Activated CD8-positive, alpha-beta T cell treated with anti-CD3 and anti-CD28 coated beads, Interleukin-2, amount 10 ng/mL, durations not matched to agents 7 days and 5 days (primary cell): Measurements from ENCODE around the gene TMEM259. TPM values are rescaled to one million over a fixed set of nuclear protein-coding genes. Genes with fewer than 3 reads are reported as not detected.

Experiments used
- ATAC-seq: fragments of 150-1000 bp; cut with Tn5 transposase; one replicate; pipeline ENCODE4 v1.10.0; 2021; ENCODE audit warnings: moderate library complexity
- CTCF ChIA-PET: fragments of 350-600 bp; sonication (Branson Sonifier 250); formaldehyde crosslinking; loops from one replicate; lab custom pipeline; 2021; ENCODE audit warnings: antibody characterized with exemption; lab: Charles Lee
- POLR2A ChIA-PET: fragments of 350-600 bp; sonication (Branson Sonifier 250); formaldehyde crosslinking; loops from one replicate; lab custom pipeline; 2021; ENCODE audit warnings: antibody characterized with exemption; lab: Charles Lee
- DNase-seq: peaks from one replicate; pipeline ENCODE4 v3.0.0-alpha.2; 2020
- H3K27ac Mint-ChIP-seq: one replicate; pipeline ENCODE4 v1.8.0; 2021; ENCODE audit warnings: mild to moderate bottlenecking, mixed read lengths
- H3K27me3 Mint-ChIP-seq: one replicate; pipeline ENCODE4 v1.8.0; 2021; ENCODE audit warnings: low read depth, mixed read lengths
- H3K36me3 Mint-ChIP-seq: one replicate; pipeline ENCODE4 v1.8.0; 2021; ENCODE audit warnings: low read depth, mixed read lengths
- H3K4me1 Mint-ChIP-seq: one replicate; pipeline ENCODE4 v1.8.0; 2021; ENCODE audit warnings: low read depth, mixed read lengths
- H3K4me3 Mint-ChIP-seq: one replicate; pipeline ENCODE4 v1.8.0; 2021; ENCODE audit warnings: mild to moderate bottlenecking, mixed read lengths
- H3K9me3 Mint-ChIP-seq: one replicate; pipeline ENCODE4 v1.8.0; 2022; ENCODE audit warnings: mixed read lengths; ENCODE audit not compliant: insufficient read depth
- total RNA-seq, 2 experiments: library from RNA; stranded (reverse); gene quantifications; one replicate each; pipeline ENCODE4 v1.2.3, GENCODE V29; 2021

TMEM259 gene
- total RNA-seq, 2 experiments from 2014 or later, result 153 to 160 TPM

GRCh38 chr19:1046117-1046626 lies 25.2 kb upstream of the TMEM259 start:
- Mint-ChIP-seq H3K4me3 (no peak overlapping the region), H3K9me3 (no peaks in the 10 kb centered on the region), H3K27ac (no peak overlapping the region), H3K4me1 (peaks cover 12% of the 10 kb centered on the region), H3K36me3 (peaks cover 28% of the 10 kb centered on the region), H3K27me3 (no peaks in the 10 kb centered on the region)
- no peak for ATAC-seq
- DNase-seq, result no peak
- CTCF ChIA-PET, result interaction anchor here (1.2 kb wide), 1 partner anchor 12 kb away, joined by 4 read pairs; no protein-coding TSS in a partner anchor
- POLR2A ChIA-PET, result no interaction called here

GRCh38 chr19:1045247-1045603 lies 24.3 kb upstream of the TMEM259 start:
- H3K36me3 Mint-ChIP-seq, result peaks cover 28% of the 10 kb centered on the region
- H3K4me1 Mint-ChIP-seq, result peaks cover 19% of the 10 kb centered on the region
- no peak overlapping the region for H3K4me3 Mint-ChIP-seq
- no peaks in the 10 kb centered on the region for H3K27me3 Mint-ChIP-seq
- no peak overlapping the region for H3K27ac Mint-ChIP-seq
- ChIA-PET CTCF (interaction anchor here (1.2 kb wide), 1 partner anchor 13 kb away, joined by 4 read pairs; no protein-coding TSS in a partner anchor), POLR2A (no interaction called here)
- DNase-seq (peak; percentile 75), ATAC-seq (peak; percentile 69)
- H3K9me3 Mint-ChIP-seq, result no peaks in the 10 kb centered on the region

- DNase-seq, result no peak
- Mint-ChIP-seq H3K4me3 (peak overlapping the region; percentile 15), H3K27me3 (no peaks in the 10 kb centered on the region), H3K9me3 (no peaks in the 10 kb centered on the region), H3K36me3 (peaks cover 43% of the 10 kb centered on the region), H3K4me1 (peaks cover 38% of the 10 kb centered on the region), H3K27ac (no peak overlapping the region)
- ATAC-seq, result no peak
- CTCF ChIA-PET, result interaction anchor here (1.2 kb wide), 1 partner anchor 22 kb away, joined by 3 read pairs; no protein-coding TSS in a partner anchor
- POLR2A ChIA-PET, result interaction anchor here (0.9 to 1.0 kb wide), 2 partner anchors 11 to 15 kb away, joined by 3 read pairs; no protein-coding TSS in a partner anchor
These were observed 22.0 kb upstream of the TMEM259 start for GRCh38 chr19:1042689-1043511.

- Mint-ChIP-seq H3K27me3 (no peaks in the 10 kb centered on the region), H3K4me3 (peak overlapping the region; percentile 15), H3K27ac (no peak overlapping the region), H3K9me3 (no peaks in the 10 kb centered on the region), H3K4me1 (peaks cover 46% of the 10 kb centered on the region), H3K36me3 (peaks cover 48% of the 10 kb centered on the region)
- POLR2A ChIA-PET, result interaction anchor here (0.9 to 1.0 kb wide), 4 partner anchors 14 to 133 kb away, joined by 3 to 7 read pairs (median 3); partner anchors contain the start of gene RNU6-2
- CTCF ChIA-PET, result interaction anchor here (1.2 to 3.2 kb wide), 2 partner anchors 22 to 24 kb away, joined by 3 to 33 read pairs; partner anchors contain the start of gene ARHGAP45
- no peak for DNase-seq
- no peak for ATAC-seq
These were observed 21.1 kb upstream of the TMEM259 start for GRCh38 chr19:1041835-1042685.

- Mint-ChIP-seq H3K27me3 (no peaks in the 10 kb centered on the region), H3K36me3 (peaks cover 47% of the 10 kb centered on the region), H3K4me1 (peaks cover 52% of the 10 kb centered on the region), H3K27ac (peak overlapping the region; percentile 84), H3K4me3 (peak overlapping the region; percentile 96), H3K9me3 (no peaks in the 10 kb centered on the region)
- POLR2A ChIA-PET, result interaction anchor here (0.6 to 1.0 kb wide), 7 partner anchors 14 to 132 kb away, joined by 3 to 8 read pairs (median 3); partner anchors contain the start of genes ARHGAP45 and RNU6-2
- DNase-seq (no peak), ATAC-seq (no peak)
- CTCF ChIA-PET, result interaction anchor here (0.8 to 3.2 kb wide), 3 partner anchors 15 to 177 kb away, joined by 3 to 33 read pairs (median 3); partner anchors contain the start of gene ARHGAP45
These were observed 20.4 kb upstream of the TMEM259 start for GRCh38 chr19:1041272-1041834.

GRCh38 chr19:1040476-1041271 lies 19.8 kb upstream of the TMEM259 start:
- peak; percentile 62 for ATAC-seq
- Mint-ChIP-seq H3K4me3 (peak overlapping the region; percentile 96), H3K9me3 (no peaks in the 10 kb centered on the region), H3K27ac (peak overlapping the region; percentile 84), H3K27me3 (no peaks in the 10 kb centered on the region), H3K36me3 (peaks cover 47% of the 10 kb centered on the region), H3K4me1 (peaks cover 59% of the 10 kb centered on the region)
- DNase-seq, result peak; percentile 95
- POLR2A ChIA-PET, result interaction anchor here (0.5 to 1.3 kb wide), 15 partner anchors 10 to 229 kb away, joined by 3 to 8 read pairs (median 3); partner anchors contain the start of genes ARHGAP45, CIRBP, CNN2 and RNU6-2
- CTCF ChIA-PET, result interaction anchor here (0.8 to 3.2 kb wide), 4 partner anchors 16 to 177 kb away, joined by 3 to 33 read pairs (median 3); partner anchors contain the start of gene ARHGAP45

GRCh38 chr19:1039646-1040475 lies 18.9 kb upstream of the TMEM259 start, which contains the start of gene ABCA7:
Gene ABCA7 (plus strand): TSS chr19:1040107. CDS start chr19:1041362, 1,255 bp downstream.
- peak within 1 kb of the TSS; percentile 96 for H3K4me3 Mint-ChIP-seq
- H3K9me3 Mint-ChIP-seq, result no peaks in the 10 kb centered on the region
- peak within 1 kb of the TSS; percentile 84 for H3K27ac Mint-ChIP-seq
- peaks cover 48% of the 10 kb centered on the region for H3K36me3 Mint-ChIP-seq
- DNase-seq (peak; percentile 99), ATAC-seq (peak; percentile 94)
- POLR2A ChIA-PET, result interaction anchor here (0.5 to 3.7 kb wide), 11 partner anchors 9 to 230 kb away, joined by 3 to 27 read pairs (median 3); partner anchors contain the start of genes ARHGAP45, CIRBP and CNN2
- CTCF ChIA-PET, result interaction anchor here (0.8 to 3.2 kb wide), 6 partner anchors 9 to 48 kb away, joined by 3 to 33 read pairs (median 4); partner anchors contain the start of genes ARHGAP45 and CNN2
- H3K27me3 Mint-ChIP-seq, result no peaks in the 10 kb centered on the region
- peaks cover 64% of the 10 kb centered on the region for H3K4me1 Mint-ChIP-seq

- Mint-ChIP-seq H3K4me1 (peaks cover 64% of the 10 kb centered on the region), H3K9me3 (no peaks in the 10 kb centered on the region)
These were observed 18.2 kb upstream of the TMEM259 start for GRCh38 chr19:1038978-1039645.

GRCh38 chr19:1037621-1038064 lies 16.7 kb upstream of the TMEM259 start:
- ATAC-seq (no peak), DNase-seq (peak; percentile 55)
- ChIA-PET CTCF (interaction anchor here (1.1 to 1.9 kb wide), 3 partner anchors 9 to 174 kb away, joined by 4 to 5 read pairs (median 4); no protein-coding TSS in a partner anchor), POLR2A (interaction anchor here (1.3 to 3.7 kb wide), 5 partner anchors 10 to 50 kb away, joined by 4 to 33 read pairs (median 9); partner anchors contain the start of genes ARHGAP45, CNN2 and RNU6-2)
- H3K4me1 Mint-ChIP-seq, result peaks cover 70% of the 10 kb centered on the region
- peak overlapping the region; percentile 84 for H3K27ac Mint-ChIP-seq
- peaks cover 47% of the 10 kb centered on the region for H3K36me3 Mint-ChIP-seq
- H3K9me3 Mint-ChIP-seq, result no peaks in the 10 kb centered on the region
- no peaks in the 10 kb centered on the region for H3K27me3 Mint-ChIP-seq
- peak overlapping the region; percentile 96 for H3K4me3 Mint-ChIP-seq

More at GRCh38 chr19:1038978-1039645, 18.2 kb upstream of the TMEM259 start:
- peak overlapping the region; percentile 96 for H3K4me3 Mint-ChIP-seq
- peak overlapping the region; percentile 84 for H3K27ac Mint-ChIP-seq
- CTCF ChIA-PET, result interaction anchor here (0.8 to 3.2 kb wide), 7 partner anchors 8 to 175 kb away, joined by 3 to 33 read pairs (median 4); partner anchors contain the start of genes ARHGAP45 and CNN2
- DNase-seq (no peak), ATAC-seq (no peak)
- peaks cover 43% of the 10 kb centered on the region for H3K36me3 Mint-ChIP-seq
- POLR2A ChIA-PET, result interaction anchor here (0.7 to 3.7 kb wide), 12 partner anchors 9 to 230 kb away, joined by 3 to 33 read pairs (median 4); partner anchors contain the start of genes ARHGAP45, CIRBP and CNN2
- H3K27me3 Mint-ChIP-seq, result no peaks in the 10 kb centered on the region
